GM10266 (cell line): ENCODE results near the gene RREB1.

Experiments
- DNase-seq: peaks from one replicate; pipeline ENCODE4 v3.0.0; 2012; ENCODE audit errors: extremely low spot score
- TF ChIP-seq, protein P1 (sequence below): IDR thresholded peaks from 2 replicates; pipeline ENCODE4 v1.5.1; 2012; ENCODE audit warnings: mild to moderate bottlenecking, low read depth; ENCODE audit not compliant: control insufficient read depth, insufficient read depth; ENCODE audit errors: missing control alignments

The RREB1 gene

DNA sequence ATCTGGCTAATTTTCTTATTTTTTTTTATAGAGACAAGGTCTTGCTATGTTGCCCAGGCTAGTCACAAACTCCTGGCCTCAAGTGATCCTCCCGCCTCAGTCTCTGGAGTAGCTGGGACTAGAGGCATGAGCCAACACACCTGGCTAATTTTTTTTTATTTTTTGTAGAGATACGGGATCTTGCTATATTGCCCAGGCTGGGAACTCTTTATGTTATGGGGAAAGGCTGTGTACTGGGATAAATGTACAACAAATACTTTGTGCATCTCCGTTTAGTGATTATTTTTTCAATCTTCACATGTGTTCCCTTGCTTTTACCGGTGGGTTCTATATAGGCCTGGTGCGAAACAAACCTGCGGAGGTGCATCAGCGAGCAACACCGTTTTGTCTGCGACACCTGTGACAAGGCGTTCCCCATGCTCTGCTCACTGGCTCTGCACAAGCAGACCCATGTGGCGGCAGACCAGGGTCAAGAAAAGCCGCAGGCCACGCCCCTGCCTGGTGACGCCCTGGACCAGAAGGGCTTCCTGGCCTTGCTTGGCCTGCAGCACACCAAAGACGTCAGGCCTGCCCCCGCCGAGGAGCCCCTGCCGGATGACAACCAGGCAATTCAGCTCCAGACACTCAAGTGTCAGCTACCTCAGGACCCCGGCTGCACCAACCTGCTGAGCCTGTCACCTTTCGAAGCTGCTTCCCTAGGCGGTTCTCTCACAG is 121.1 kb downstream of the RREB1 start:
- DNase-seq, result no peak
- TF ChIP-seq, protein P1, sequence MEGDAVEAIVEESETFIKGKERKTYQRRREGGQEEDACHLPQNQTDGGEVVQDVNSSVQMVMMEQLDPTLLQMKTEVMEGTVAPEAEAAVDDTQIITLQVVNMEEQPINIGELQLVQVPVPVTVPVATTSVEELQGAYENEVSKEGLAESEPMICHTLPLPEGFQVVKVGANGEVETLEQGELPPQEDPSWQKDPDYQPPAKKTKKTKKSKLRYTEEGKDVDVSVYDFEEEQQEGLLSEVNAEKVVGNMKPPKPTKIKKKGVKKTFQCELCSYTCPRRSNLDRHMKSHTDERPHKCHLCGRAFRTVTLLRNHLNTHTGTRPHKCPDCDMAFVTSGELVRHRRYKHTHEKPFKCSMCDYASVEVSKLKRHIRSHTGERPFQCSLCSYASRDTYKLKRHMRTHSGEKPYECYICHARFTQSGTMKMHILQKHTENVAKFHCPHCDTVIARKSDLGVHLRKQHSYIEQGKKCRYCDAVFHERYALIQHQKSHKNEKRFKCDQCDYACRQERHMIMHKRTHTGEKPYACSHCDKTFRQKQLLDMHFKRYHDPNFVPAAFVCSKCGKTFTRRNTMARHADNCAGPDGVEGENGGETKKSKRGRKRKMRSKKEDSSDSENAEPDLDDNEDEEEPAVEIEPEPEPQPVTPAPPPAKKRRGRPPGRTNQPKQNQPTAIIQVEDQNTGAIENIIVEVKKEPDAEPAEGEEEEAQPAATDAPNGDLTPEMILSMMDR, result no peak

DNA sequence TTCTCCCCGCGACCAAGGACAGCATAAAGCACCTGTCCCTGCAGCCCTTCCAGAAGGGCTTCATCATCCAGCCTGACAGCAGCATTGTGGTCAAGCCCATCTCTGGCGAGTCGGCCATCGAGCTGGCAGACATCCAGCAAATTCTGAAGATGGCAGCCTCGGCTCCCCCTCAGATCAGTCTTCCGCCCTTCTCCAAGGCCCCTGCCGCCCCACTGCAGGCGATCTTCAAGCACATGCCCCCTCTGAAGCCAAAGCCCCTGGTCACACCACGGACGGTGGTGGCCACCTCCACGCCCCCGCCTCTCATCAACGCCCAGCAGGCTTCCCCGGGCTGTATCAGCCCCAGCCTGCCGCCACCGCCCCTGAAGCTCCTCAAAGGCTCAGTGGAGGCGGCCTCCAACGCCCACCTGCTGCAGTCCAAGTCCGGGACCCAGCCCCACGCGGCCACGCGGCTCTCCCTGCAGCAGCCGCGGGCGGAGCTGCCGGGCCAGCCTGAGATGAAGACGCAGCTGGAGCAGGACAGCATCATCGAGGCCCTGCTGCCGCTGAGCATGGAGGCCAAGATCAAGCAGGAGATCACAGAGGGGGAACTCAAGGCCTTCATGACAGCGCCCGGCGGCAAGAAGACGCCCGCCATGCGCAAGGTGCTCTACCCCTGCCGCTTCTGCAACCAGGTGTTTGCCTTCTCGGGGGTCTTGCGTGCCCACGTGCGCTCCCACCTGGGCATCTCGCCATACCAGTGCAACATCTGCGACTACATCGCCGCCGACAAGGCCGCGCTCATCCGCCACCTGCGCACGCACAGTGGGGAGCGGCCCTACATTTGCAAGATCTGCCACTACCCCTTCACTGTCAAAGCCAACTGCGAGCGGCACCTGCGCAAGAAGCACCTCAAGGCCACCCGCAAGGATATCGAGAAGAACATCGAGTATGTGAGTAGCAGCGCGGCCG is 121.9 kb downstream of the RREB1 start:
- TF ChIP-seq, protein P1, result no peak
- no peak for DNase-seq

DNA sequence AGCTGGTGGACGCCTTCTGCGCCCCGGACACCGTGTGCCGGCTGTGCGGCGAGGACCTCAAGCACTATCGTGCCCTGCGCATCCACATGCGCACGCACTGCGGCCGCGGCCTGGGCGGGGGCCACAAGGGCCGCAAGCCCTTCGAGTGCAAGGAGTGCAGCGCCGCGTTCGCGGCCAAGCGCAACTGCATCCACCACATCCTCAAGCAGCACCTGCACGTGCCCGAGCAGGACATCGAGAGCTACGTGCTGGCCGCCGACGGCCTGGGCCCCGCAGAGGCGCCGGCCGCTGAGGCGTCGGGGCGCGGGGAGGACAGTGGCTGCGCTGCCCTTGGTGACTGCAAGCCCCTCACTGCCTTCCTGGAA is 122.5 kb downstream of the RREB1 start:
- no peak for DNase-seq
- TF ChIP-seq, protein P1, result no peak

DNA sequence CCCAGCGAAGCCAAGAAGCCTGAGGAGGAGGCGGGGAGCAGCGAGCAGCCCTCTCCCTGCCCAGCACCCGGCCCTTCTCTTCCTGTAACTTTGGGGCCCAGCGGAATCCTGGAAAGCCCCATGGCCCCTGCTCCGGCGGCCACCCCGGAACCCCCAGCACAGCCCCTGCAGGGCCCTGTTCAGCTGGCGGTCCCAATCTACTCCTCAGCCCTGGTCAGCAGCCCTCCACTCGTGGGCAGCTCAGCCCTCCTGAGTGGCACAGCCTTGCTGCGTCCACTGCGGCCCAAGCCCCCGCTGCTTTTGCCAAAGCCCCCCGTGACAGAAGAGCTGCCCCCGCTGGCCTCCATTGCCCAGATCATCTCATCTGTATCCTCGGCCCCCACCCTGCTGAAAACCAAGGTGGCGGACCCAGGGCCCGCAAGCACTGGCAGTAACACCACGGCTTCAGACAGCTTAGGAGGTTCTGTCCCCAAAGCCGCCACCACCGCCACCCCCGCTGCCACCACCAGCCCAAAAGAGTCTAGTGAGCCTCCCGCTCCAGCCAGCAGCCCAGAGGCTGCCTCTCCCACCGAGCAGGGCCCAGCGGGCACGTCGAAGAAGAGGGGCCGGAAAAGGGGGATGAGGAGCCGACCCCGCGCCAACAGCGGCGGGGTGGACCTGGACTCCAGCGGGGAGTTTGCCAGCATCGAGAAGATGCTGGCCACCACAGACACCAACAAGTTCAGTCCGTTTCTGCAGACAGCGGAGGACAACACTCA is 123.4 kb downstream of the RREB1 start:
- TF ChIP-seq, protein P1, result no peak
- DNase-seq, result no peak

DNA sequence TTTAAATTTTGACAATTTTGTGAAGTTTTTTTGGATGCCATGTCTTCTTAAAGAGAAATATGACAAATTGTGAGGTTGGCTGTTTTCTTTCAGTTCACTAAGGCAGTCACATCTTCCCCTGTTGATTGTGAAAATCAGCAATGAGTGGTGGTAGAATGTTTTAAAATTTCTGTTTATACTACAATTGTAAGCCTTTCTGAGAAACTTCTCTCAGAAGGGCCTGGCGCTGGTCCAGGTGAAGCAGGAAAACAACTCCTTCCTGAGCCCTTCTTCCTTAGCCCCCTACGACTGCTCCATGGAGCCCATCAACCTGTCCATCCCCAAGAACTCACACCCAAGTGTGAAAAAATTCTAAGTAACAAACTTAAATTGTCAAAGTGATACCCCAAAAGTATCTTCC is 124.6 kb downstream of the RREB1 start:
- no peak for DNase-seq
- TF ChIP-seq, protein P1, result no peak

DNA sequence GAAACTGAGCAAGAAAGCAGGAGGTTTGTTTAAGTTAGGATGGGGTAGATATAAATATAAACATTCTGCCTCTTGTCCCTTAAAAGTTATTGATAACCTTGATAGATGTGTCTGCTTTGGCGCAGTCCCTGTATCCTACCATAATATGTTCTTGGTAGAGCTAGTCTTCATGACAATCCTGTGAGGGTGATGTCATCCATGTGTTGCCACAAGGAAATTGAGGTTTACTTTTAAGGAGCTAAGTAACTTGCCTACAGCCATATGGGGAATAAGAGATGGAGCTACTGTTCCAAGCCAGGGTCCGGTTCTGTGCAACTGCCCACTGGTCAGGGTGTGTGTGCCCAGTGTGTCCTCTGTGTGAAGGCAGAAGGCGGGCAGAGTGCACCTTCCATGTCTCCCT is 126.8 kb downstream of the RREB1 start:
- TF ChIP-seq, protein P1, result no peak
- DNase-seq, result no peak
